Measurements from ENCODE around the gene CDH13.

- TF ChIP-seq CTCF (IDR thresholded peaks at IDR 0.05), result no peak
- no peak for TF ChIP-seq POLR2A (IDR thresholded peaks at IDR 0.05)
- no peak for TF ChIP-seq EP300 (IDR thresholded peaks at IDR 0.05)
Observed at GRCh38 chr16:82967424-82967823, 340.7 kb downstream of the CDH13 start.
